ENCODE measurements around the gene PARD3B. TPM values are rescaled to one million over a fixed set of nuclear protein-coding genes. Genes with fewer than 3 reads are reported as not detected.

Gene PARD3B
- total RNA-seq, 1 experiment from 2014 or later: 3.6 TPM

DNA sequence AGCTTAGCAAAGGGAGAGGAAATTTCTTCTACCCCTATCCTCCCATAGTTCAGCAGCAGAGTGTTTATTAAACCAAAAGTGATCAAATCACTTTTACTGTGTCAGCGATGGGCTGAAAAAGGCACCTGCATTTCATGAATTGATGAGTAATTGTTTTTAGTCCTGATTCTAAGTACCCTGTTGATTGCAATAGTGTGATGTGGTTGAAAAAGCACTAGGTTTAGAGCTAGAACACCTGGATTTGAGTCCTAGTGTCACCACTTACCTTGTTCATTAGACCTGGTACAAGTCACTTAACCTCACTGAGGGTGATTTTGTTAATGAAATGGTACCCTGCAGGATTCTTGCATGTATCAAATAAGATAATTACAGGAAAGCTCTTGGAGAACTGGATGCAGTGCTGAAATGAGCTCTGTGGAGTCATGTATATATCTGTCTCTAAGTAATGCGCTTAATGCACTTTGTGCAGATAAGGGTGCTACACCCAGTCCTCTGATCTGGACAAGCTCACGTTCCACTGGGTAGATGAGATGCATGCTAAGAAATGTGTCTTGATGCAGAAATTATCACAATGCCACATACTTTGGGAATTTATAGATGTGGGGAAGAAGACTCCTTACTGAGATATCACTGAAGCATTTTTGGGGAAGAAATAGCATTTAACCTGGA lies 289.6 kb downstream of the PARD3B start:
- DNase-seq (ENCODE audit: low read depth, low spot score): no peak
- in situ Hi-C loops (cut with HindIII; ENCODE audit: low pct_unique_long_range_greater_than_20kb, low sequenced_read_pairs) (no loop called here), intact Hi-C loops (cut with micrococcal nuclease; ENCODE audit: unreplicated experiment) (no loop called here)
- Histone ChIP-seq H3K4me3 (ENCODE audit: low read depth in 2 of 2, low read length in 2 of 2) (no peak overlapping the region), H3K36me3 (ENCODE audit: control insufficient read depth, insufficient read depth, low read length) (no peaks in the 10 kb centered on the region), H3K27ac (ENCODE audit: low read length) (no peak overlapping the region), H3K9me3 (ENCODE audit: control insufficient read depth, insufficient read depth, low read depth, low read length) (no peaks in the 10 kb centered on the region), H3K27me3 (ENCODE audit: control insufficient read depth, insufficient read depth, low read length) (no peaks in the 10 kb centered on the region), H3K4me1 (ENCODE audit: control insufficient read depth, insufficient read depth, low read length) (no peaks in the 10 kb centered on the region)
- no peak for ATAC-seq
- ChIA-PET CTCF (no interaction called here), POLR2A (no interaction called here)
- no TSS peak for BruUV-seq (replicated peaks)
- TF ChIP-seq POLR2AphosphoS5 (IDR thresholded peaks at IDR 0.05; ENCODE audit: low read depth, low read length) (no peak), TCF7L2 (IDR thresholded peaks at IDR 0.05; ENCODE audit: low read depth, low read length) (no peak), SIN3A (IDR thresholded peaks at IDR 0.05; ENCODE audit: borderline replicate concordance, insufficient read depth, low read depth, low read length) (no peak)
- TF ChIP-seq, protein P1, sequence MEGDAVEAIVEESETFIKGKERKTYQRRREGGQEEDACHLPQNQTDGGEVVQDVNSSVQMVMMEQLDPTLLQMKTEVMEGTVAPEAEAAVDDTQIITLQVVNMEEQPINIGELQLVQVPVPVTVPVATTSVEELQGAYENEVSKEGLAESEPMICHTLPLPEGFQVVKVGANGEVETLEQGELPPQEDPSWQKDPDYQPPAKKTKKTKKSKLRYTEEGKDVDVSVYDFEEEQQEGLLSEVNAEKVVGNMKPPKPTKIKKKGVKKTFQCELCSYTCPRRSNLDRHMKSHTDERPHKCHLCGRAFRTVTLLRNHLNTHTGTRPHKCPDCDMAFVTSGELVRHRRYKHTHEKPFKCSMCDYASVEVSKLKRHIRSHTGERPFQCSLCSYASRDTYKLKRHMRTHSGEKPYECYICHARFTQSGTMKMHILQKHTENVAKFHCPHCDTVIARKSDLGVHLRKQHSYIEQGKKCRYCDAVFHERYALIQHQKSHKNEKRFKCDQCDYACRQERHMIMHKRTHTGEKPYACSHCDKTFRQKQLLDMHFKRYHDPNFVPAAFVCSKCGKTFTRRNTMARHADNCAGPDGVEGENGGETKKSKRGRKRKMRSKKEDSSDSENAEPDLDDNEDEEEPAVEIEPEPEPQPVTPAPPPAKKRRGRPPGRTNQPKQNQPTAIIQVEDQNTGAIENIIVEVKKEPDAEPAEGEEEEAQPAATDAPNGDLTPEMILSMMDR (IDR thresholded peaks at IDR 0.05): no peak
- TF ChIP-seq, protein P2, sequence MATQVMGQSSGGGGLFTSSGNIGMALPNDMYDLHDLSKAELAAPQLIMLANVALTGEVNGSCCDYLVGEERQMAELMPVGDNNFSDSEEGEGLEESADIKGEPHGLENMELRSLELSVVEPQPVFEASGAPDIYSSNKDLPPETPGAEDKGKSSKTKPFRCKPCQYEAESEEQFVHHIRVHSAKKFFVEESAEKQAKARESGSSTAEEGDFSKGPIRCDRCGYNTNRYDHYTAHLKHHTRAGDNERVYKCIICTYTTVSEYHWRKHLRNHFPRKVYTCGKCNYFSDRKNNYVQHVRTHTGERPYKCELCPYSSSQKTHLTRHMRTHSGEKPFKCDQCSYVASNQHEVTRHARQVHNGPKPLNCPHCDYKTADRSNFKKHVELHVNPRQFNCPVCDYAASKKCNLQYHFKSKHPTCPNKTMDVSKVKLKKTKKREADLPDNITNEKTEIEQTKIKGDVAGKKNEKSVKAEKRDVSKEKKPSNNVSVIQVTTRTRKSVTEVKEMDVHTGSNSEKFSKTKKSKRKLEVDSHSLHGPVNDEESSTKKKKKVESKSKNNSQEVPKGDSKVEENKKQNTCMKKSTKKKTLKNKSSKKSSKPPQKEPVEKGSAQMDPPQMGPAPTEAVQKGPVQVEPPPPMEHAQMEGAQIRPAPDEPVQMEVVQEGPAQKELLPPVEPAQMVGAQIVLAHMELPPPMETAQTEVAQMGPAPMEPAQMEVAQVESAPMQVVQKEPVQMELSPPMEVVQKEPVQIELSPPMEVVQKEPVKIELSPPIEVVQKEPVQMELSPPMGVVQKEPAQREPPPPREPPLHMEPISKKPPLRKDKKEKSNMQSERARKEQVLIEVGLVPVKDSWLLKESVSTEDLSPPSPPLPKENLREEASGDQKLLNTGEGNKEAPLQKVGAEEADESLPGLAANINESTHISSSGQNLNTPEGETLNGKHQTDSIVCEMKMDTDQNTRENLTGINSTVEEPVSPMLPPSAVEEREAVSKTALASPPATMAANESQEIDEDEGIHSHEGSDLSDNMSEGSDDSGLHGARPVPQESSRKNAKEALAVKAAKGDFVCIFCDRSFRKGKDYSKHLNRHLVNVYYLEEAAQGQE (IDR thresholded peaks at IDR 0.05; ENCODE audit: insufficient read depth in 1 of 2, low read depth in 2 of 2, low read length in 1 of 2): no peak

DNA sequence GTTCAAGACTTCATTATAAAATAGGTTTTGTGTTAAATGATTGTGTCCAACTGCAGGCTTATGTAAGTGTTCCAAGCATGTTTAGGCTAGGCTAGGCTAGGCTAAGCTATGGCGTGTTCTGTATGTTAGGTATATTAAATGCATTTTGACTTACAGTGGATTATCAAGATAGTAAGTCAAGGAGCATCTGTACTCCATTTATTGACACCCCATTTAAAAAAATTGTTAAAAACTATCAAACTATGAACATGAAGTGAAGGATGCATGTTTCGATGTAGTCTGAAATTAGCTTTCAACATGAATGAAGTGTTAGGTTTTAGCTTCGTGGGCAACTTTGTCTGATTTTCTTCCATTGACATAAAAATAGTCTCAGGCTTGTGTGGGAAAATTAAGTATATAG lies 290.5 kb downstream of the PARD3B start:
- no peaks in the 10 kb centered on the region for H3K4me1 ChIP-seq (ENCODE audit: control insufficient read depth, insufficient read depth, low read length)
- intact Hi-C loops (cut with micrococcal nuclease; ENCODE audit: unreplicated experiment): no loop called here
- ATAC-seq (no peak), DNase-seq (ENCODE audit: low read depth, low spot score) (no peak)
- in situ Hi-C loops (cut with HindIII; ENCODE audit: low pct_unique_long_range_greater_than_20kb, low sequenced_read_pairs): no loop called here
- BruUV-seq (replicated peaks): no TSS peak
- ChIA-PET CTCF (no interaction called here), POLR2A (no interaction called here)
- H3K9me3 ChIP-seq (ENCODE audit: control insufficient read depth, insufficient read depth, low read depth, low read length): no peaks in the 10 kb centered on the region
- TF ChIP-seq POLR2AphosphoS5 (IDR thresholded peaks at IDR 0.05; ENCODE audit: low read depth, low read length) (no peak), TCF7L2 (IDR thresholded peaks at IDR 0.05; ENCODE audit: low read depth, low read length) (no peak), SIN3A (IDR thresholded peaks at IDR 0.05; ENCODE audit: borderline replicate concordance, insufficient read depth, low read depth, low read length) (no peak)
- TF ChIP-seq, protein P2 (IDR thresholded peaks at IDR 0.05; ENCODE audit: insufficient read depth in 1 of 2, low read depth in 2 of 2, low read length in 1 of 2): no peak
- TF ChIP-seq, protein P1 (IDR thresholded peaks at IDR 0.05): no peak
- no peaks in the 10 kb centered on the region for H3K36me3 ChIP-seq (ENCODE audit: control insufficient read depth, insufficient read depth, low read length)
- H3K27me3 ChIP-seq (ENCODE audit: control insufficient read depth, insufficient read depth, low read length): no peaks in the 10 kb centered on the region
- H3K27ac ChIP-seq (ENCODE audit: low read length): no peak overlapping the region
- H3K4me3 ChIP-seq (ENCODE audit: low read depth in 2 of 2, low read length in 2 of 2): no peak overlapping the region

Measured in Panc1 (cell line).